Amniotic stem cell (primary cell): ENCODE measurements around the gene FLG.
"Not testable (repeated sequence)": the region's sequence is repeated elsewhere in the genome, so short reads cannot be mapped to it uniquely, and the experiment has no call there.

Experiments
- DNase-seq: peaks from one replicate; lab custom pipeline; 2025; lab: John Stamatoyannopoulos, UW

The FLG gene

GRCh38 chr1:152325111-152325510 lies at the start of gene FLG:
Gene FLG (minus strand): TSS chr1:152325239. CDS start chr1:152315456, 9,783 bp downstream.
- no peak for DNase-seq

- no peak for DNase-seq
Observed at GRCh38 chr1:152374451-152374850, 49.4 kb upstream of the FLG start.

GRCh38 chr1:152372672-152373071 lies 47.6 kb upstream of the FLG start:
- DNase-seq: no peak

GRCh38 chr1:152367436-152367835 lies 42.4 kb upstream of the FLG start:
- DNase-seq: no peak

GRCh38 chr1:152359906-152360305 lies 34.9 kb upstream of the FLG start, which contains the start of gene FLG2:
Gene FLG2 (minus strand): TSS chr1:152360006. CDS start chr1:152358884, 1,122 bp downstream.
- DNase-seq: no peak

GRCh38 chr1:152356736-152357135 lies 31.7 kb upstream of the FLG start:
- DNase-seq: no peak

GRCh38 chr1:152349611-152350010 lies 24.6 kb upstream of the FLG start:
- DNase-seq: no peak

- DNase-seq: no peak
Observed at GRCh38 chr1:152348447-152348846, 23.4 kb upstream of the FLG start.

GRCh38 chr1:152347116-152347728 lies 22.2 kb upstream of the FLG start:
- no peak for DNase-seq

- DNase-seq: no peak
Observed at GRCh38 chr1:152344438-152344837, 19.4 kb upstream of the FLG start.

- no peak for DNase-seq
Observed at GRCh38 chr1:152343006-152343405, 18.0 kb upstream of the FLG start.

GRCh38 chr1:152335399-152335798 lies 10.4 kb upstream of the FLG start:
- no peak for DNase-seq

GRCh38 chr1:152328801-152329391 lies 3.9 kb upstream of the FLG start:
- DNase-seq: no peak

- no peak for DNase-seq
Observed at GRCh38 chr1:152313970-152314369, 11.1 kb downstream of the FLG start.

GRCh38 chr1:152313319-152313801 lies 11.7 kb downstream of the FLG start:
- no peak for DNase-seq

- not testable (repeated sequence) for DNase-seq
Observed at GRCh38 chr1:152312169-152312568, 12.9 kb downstream of the FLG start.

GRCh38 chr1:152309955-152310354 lies 15.1 kb downstream of the FLG start:
- DNase-seq: no peak

GRCh38 chr1:152309320-152309901 lies 15.6 kb downstream of the FLG start:
- not testable (repeated sequence) for DNase-seq

GRCh38 chr1:152308758-152309157 lies 16.3 kb downstream of the FLG start:
- not testable (repeated sequence) for DNase-seq

- not testable (repeated sequence) for DNase-seq
Observed at GRCh38 chr1:152307970-152308369, 17.1 kb downstream of the FLG start.

- DNase-seq: not testable (repeated sequence)
Observed at GRCh38 chr1:152306123-152306522, 18.9 kb downstream of the FLG start.

- DNase-seq: not testable (repeated sequence)
Observed at GRCh38 chr1:152304773-152305172, 20.3 kb downstream of the FLG start.
